Pulmonary artery endothelial cell (primary cell): ENCODE measurements around the gene RAD23B. TPM values are rescaled to one million over a fixed set of nuclear protein-coding genes. Genes with fewer than 3 reads are reported as not detected.

Experiments
- DNase-seq: peaks from one replicate; pipeline ENCODE4 v3.0.0-alpha.2; 2011; ENCODE audit warnings: low read depth, low spot score
- total RNA-seq: library from RNA; depleted of rRNA; stranded (reverse); fragments of >200 nt; gene quantifications from 2 replicates; pipeline ENCODE4 v1.2.3, GENCODE V29; 2014

RAD23B gene
- total RNA-seq, 1 donor from 2014 or later = 88.8 TPM

DNA sequence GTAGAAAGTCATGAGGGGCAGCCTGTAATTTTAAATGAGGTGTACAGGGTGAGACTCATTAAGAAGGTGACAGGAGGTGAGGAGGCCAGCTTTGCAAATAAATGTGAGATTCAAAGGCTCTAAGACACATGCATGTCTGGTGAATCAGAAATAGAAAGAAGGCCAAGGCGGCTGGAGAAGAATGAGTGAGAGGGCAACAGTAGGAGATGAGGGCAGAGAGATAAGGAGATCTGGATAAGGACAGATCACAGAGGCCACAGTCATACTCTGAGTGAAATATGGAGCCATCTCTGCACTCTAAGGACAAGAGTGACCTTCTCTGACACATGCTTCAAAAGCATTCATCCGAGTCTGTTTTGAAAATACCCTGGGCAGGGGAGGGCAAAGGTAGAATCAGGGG is 90.7 kb downstream of the RAD23B start:
- DNase-seq = no peak

DNA sequence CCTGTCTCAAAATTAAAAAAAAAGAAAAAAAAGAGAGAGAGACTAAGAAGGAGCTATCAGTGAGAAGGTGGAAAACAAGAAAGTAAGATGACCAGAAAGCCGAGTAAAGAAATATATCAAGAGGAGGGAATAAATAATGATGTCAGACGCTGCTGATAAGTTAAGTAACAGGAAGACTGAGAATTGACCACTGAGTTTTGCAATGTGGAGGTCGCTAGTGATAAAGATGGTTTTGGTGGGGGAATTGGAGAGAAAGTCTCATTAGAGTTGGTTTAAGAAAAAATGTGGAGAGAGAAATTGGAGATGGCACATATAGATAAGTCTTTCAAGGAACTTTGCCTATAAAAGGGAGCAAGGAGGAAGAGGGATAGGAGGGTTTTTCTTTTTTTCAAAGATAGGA is 91.9 kb downstream of the RAD23B start:
- DNase-seq = no peak

DNA sequence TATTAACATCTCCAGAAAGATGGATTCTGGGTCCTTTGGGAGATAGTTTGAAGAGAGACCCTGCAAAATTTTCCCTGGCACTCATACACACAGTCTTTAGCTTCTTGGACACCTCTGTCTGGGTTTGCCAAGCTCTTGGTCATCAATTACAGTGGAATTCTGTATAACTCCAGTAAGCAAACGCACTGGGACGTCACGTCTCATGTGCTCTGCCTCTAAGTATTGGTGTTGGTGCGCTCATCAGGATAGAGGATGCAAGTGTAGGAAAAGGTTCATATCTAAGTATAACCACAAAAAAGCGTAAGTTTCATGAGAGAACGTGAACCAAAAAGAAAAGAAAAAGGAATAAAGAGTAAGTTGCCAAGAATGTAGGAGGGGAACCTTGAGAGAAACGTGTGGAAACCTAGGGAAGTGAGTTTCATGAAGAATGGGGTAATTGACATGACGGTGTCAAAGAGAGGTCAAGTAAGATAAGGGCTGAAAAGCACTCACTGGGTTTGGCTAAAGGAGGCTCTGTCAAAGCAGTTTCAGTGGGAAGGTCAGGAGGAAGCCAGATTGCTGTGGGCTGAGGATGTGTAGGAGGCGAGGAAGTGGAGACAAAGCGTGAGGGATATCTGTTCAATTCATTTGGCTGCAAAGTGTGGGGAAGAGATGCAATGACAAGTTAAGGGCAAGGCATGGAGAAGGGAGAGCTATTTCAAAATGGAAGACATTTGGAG is 92.7 kb downstream of the RAD23B start:
- no peak for DNase-seq

DNA sequence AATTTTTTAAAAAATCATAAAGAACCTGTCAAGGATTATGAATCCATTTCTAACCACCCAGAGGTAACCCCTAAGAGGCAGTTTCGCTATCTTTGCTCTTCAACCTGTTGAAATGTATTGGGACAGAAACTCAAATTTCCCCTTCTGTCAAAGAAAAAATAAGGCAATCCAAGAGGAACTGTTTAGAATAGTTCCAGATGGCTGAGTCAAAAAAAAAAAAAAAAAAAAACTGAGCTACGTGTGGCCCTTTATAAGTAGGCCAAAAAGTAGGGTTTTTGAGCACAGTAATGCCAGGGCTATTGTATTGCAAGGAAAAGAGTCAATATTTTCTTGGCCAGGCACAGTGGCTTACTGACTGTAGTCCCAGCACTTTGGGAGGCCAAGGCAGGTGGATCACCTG is 94.9 kb downstream of the RAD23B start:
- DNase-seq = no peak

Other genes with a start within 250 kb of the RAD23B start
- gene KLF4, start 206.5 kb downstream of the RAD23B start, total RNA-seq = 1.1 and 1.6 TPM in 2 replicates